Measurements from ENCODE around the gene PXMP2. TPM values are rescaled to one million over a fixed set of nuclear protein-coding genes. Genes with fewer than 3 reads are reported as not detected.

The PXMP2 gene
- total RNA-seq, 1 experiment from 2014 or later = 17.8 TPM

DNA sequence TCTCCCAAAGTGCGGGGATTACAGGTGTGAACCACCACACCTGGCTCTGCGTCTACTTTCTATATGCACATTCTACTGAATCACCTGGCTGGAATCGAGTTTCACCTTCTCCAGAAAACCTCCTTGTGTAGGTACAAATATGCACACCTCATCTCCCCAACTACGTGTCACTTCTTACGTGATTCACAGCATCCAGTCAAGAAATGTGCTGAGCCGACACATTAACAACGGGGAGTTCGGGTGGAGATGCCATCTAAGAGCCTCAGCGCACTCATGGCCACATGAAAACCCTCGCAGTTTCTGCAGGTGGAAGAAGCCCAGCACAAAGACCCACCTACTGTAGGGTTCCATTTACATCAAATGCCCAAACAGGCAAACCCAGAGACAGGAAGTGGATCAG is 39.5 kb upstream of the PXMP2 start:
- Histone ChIP-seq H3K27me3 (ENCODE audit: insufficient read depth, low read length) (no peaks in the 10 kb centered on the region), H3K79me2 (ENCODE audit: insufficient read depth, low read length) (peaks cover 2% of the 10 kb centered on the region; the same call in 1 of the 2 replicates), H3K79me1 (ENCODE audit: insufficient read depth, low read depth, low read length, poor library complexity, severe bottlenecking) (no peaks in the 10 kb centered on the region), H2BK5ac (ENCODE audit: insufficient read length, low read length) (no peak overlapping the region), H3K23ac (ENCODE audit: insufficient read length, low read depth, low read length) (no peak overlapping the region), H4K20me1 (ENCODE audit: control insufficient read depth, insufficient read depth, insufficient read length) (no peaks in the 10 kb centered on the region), H3K9me3 (ENCODE audit: control insufficient read depth, low read depth, low read length) (no peaks in the 10 kb centered on the region), H3K18ac (ENCODE audit: insufficient read length, low read depth, low read length) (no peak overlapping the region), H3K14ac (ENCODE audit: insufficient read depth, low read length) (no peak overlapping the region), H2AFZ (ENCODE audit: low read length) (no peak overlapping the region), H2BK20ac (ENCODE audit: low read depth, low read length, poor library complexity, severe bottlenecking) (no peak overlapping the region), H2BK12ac (ENCODE audit: insufficient read length, low read depth, low read length) (no peak overlapping the region), H4K8ac (replicated peaks; ENCODE audit: insufficient read length, low read depth, low read length) (no peak overlapping the region), H3K4ac (ENCODE audit: low read depth, low read length) (no peak overlapping the region), H3K56ac (ENCODE audit: insufficient read length, low read depth, low read length) (no peak overlapping the region), H2AK5ac (ENCODE audit: insufficient read length, low read length) (no peak overlapping the region), H2BK120ac (ENCODE audit: low read depth, low read length, poor library complexity, severe bottlenecking) (no peak overlapping the region), H3K4me2 (ENCODE audit: insufficient read depth, insufficient read length, low read length) (no peak overlapping the region), H3K9ac (ENCODE audit: extremely low read depth, insufficient read length, low read length) (no peak overlapping the region), H3K27ac (ENCODE audit: insufficient read length, low read depth, low read length) (no peak overlapping the region), H4K5ac (ENCODE audit: insufficient read length, low read depth, low read length) (no peak overlapping the region), H3K4me1 (ENCODE audit: insufficient read depth, low read length) (no peaks in the 10 kb centered on the region), H3K23me2 (ENCODE audit: insufficient read length, low read depth, low read length, poor library complexity, severe bottlenecking) (no peaks in the 10 kb centered on the region), H4K91ac (ENCODE audit: insufficient read length, low read depth, low read length) (no peak overlapping the region), H3T11ph (ENCODE audit: low read length) (no peak overlapping the region), H2BK15ac (ENCODE audit: low read depth, low read length) (no peak overlapping the region)
- DNase-seq = no peak
- H3K36me3 Mint-ChIP-seq (ENCODE audit: insufficient read depth in 1 of 3, low read depth in 3 of 3) = peaks cover 36 to 87% (median 71%) of the 10 kb centered on the region in 3 experiments
- H3K9me3 Mint-ChIP-seq = no peaks in the 10 kb centered on the region
- H3K27ac Mint-ChIP-seq = peak overlapping the region in 1 of 3 experiments; percentile 57; a peak in 1 of 7 replicates
- H3K4me3 Mint-ChIP-seq = no peak overlapping the region
- WGBS (ENCODE audit: extremely low coverage, insufficient read length, low lambda C conversion rate) = no CpG with 5 or more reads among the region's 10 CpGs
- TF ChIP-seq, protein P1, sequence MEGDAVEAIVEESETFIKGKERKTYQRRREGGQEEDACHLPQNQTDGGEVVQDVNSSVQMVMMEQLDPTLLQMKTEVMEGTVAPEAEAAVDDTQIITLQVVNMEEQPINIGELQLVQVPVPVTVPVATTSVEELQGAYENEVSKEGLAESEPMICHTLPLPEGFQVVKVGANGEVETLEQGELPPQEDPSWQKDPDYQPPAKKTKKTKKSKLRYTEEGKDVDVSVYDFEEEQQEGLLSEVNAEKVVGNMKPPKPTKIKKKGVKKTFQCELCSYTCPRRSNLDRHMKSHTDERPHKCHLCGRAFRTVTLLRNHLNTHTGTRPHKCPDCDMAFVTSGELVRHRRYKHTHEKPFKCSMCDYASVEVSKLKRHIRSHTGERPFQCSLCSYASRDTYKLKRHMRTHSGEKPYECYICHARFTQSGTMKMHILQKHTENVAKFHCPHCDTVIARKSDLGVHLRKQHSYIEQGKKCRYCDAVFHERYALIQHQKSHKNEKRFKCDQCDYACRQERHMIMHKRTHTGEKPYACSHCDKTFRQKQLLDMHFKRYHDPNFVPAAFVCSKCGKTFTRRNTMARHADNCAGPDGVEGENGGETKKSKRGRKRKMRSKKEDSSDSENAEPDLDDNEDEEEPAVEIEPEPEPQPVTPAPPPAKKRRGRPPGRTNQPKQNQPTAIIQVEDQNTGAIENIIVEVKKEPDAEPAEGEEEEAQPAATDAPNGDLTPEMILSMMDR (conservative IDR thresholded peaks at IDR 0.05) = no peak
- H3K27me3 Mint-ChIP-seq (ENCODE audit: low read depth) = no peaks in the 10 kb centered on the region
- no peaks in the 10 kb centered on the region for H3K4me1 Mint-ChIP-seq

Data from H9 (cell line).